Urinary bladder (tissue), 4 donors: ENCODE measurements around the gene TMEM141. TPM values are rescaled to one million over a fixed set of nuclear protein-coding genes. Genes with fewer than 3 reads are reported as not detected.
"Not testable (repeated sequence)": the region's sequence is repeated elsewhere in the genome, so short reads cannot be mapped to it uniquely, and the experiment has no call there.

ENCODE experiments used
- DNase-seq: peaks from one replicate; pipeline ENCODE4 v3.0.0-alpha.2; 2015; ENCODE audit errors: extremely low spot score
- H3K27ac ChIP-seq: one replicate; pipeline ENCODE4 v1.5.1; 2013; ENCODE audit warnings: low read depth, mild to moderate bottlenecking, moderate library complexity
- H3K36me3 ChIP-seq: one replicate; pipeline ENCODE4 v1.6.1; 2013; ENCODE audit warnings: mild to moderate bottlenecking, moderate library complexity; ENCODE audit not compliant: insufficient read depth
- H3K4me1 ChIP-seq: one replicate; pipeline ENCODE4 v1.6.1; 2013; ENCODE audit warnings: mild to moderate bottlenecking, moderate library complexity; ENCODE audit not compliant: insufficient read depth
- H3K4me3 ChIP-seq: one replicate; pipeline ENCODE4 v1.5.1; 2013; ENCODE audit warnings: low read depth, low read length
- WGBS: extraction: QIAGEN DNeasy Blood & Tissue Kit; methylation state at CpG from one replicate; pipeline ENCODE4 v1.1.7; 2013; 5-methylcytosine and 5-hydroxymethylcytosine counted together
- polyA plus RNA-seq: library from polyadenylated mRNA; stranded (reverse); fragments of 200-250 nt; gene quantifications from one replicate; pipeline ENCODE4 v1.2.3, GENCODE V29; 2013
- total RNA-seq: library from RNA; depleted of rRNA; stranded (reverse); fragments of >200 nt; gene quantifications from one replicate; pipeline ENCODE4 v1.2.3, GENCODE V29; 2014
- donor health status: healthy with polysubstance abuse.
- donor health status: healthy.

Gene TMEM141
- total and polyA plus RNA-seq, 2 donors: 29.4 to 83.2 TPM

DNA sequence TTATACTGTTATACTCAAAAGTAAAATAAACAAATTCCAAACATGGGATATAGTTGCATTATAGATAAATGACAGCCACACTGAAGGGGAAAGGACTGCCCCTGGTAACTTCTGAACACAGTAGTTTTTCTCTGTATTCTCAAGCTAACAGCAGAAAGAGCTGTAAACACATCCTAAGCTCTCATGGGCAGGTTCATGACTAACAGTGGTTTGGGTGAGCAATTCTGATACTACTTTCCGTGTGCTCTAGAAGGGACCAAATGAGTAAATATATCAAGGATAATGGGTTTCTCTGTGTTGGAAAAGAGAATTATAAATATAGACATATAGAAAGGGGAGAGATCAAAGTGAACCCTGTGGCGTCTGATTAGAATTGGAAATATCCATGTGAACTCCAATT is 40.6 kb upstream of the TMEM141 start:
- Histone ChIP-seq H3K36me3 (no peaks in the 10 kb centered on the region), H3K4me3 (no peak overlapping the region), H3K4me1 (no peaks in the 10 kb centered on the region), H3K27ac (no peak overlapping the region)
- WGBS: 39% methylated on average over 2 of the region's 2 CpGs
- no peak for DNase-seq

DNA sequence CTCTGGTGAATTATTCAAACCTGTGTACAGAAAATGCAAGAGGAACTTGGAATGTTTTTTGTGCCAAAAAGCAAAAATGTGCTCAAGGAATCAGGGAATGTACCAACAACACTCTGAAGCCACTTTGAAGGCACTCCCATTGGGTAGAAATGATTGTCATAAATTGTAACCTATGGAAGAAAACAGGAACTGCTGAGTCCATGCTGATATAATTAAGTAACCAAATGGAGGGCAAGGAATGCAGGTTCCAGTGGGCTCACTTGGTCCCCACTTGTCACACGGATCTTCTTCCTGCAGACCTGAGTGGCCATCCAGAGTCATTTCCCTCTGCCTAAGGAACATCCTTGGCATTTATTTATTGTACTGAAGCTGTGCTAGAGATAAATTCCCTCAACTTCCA is 39.9 kb upstream of the TMEM141 start:
- WGBS: 82% methylated on average over 1 of the region's 1 CpG
- H3K27ac ChIP-seq: no peak overlapping the region
- H3K4me1 ChIP-seq: no peaks in the 10 kb centered on the region
- DNase-seq: no peak
- H3K4me3 ChIP-seq: no peak overlapping the region
- H3K36me3 ChIP-seq: no peaks in the 10 kb centered on the region

DNA sequence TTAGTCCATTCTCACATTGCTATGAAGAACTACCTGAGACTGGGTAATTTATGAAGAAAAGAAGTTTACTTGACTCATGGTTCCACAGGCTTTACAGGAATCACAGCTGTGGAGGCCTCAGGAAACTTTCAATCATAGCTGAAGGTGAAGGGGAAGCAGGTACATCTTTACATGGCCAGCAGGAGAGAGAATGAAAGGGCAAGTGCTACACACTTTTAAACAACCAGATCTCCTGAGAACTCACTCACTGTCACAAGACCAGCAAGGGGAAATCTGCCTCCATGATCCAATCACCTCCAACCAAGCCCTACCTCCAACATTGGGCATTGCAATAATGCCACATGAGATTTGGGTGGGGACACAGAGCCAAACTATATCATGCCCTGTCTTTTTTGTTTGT is 39.3 kb upstream of the TMEM141 start:
- H3K4me1 ChIP-seq: no peaks in the 10 kb centered on the region
- H3K27ac ChIP-seq: no peak overlapping the region
- DNase-seq: no peak
- no peak overlapping the region for H3K4me3 ChIP-seq
- H3K36me3 ChIP-seq: no peaks in the 10 kb centered on the region

DNA sequence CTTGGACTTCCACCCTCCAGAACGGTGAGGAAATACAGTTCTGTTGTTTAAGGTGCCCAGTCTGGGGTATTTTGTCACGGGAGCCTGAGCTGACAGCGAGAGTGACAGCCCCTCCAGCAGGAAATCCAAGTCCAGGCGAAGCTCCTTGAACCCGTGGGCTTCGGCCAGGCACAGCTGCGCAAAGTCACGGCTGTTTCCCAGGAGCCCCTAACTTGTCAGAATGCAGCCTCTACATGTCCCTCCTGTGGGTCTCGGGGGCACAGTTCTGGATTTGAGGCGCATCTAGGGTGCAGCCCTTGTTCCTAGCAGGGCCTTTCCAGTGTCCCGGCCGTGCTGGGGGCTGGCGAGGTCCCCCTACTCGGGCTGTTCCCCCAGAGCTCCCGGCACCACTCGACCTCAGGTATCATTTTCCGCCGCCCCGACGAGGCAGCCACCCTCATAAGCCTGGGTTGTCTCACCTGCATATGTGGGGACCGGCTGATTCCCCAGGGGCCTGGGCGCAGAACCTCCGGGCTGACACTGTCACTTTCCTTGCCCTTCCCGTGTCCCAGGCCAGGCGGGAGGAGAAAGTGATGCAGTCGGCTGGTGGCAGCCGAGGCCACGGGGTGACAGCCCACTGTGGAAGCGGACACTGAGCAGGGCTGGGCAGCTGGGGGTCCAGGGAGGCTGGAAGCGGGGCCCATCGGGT is 37.6 kb upstream of the TMEM141 start:
- no peaks in the 10 kb centered on the region for H3K4me1 ChIP-seq
- WGBS: 87% methylated on average over 31 of the region's 31 CpGs
- no peaks in the 10 kb centered on the region for H3K36me3 ChIP-seq
- H3K4me3 ChIP-seq: no peak overlapping the region
- DNase-seq: no peak
- no peak overlapping the region for H3K27ac ChIP-seq

DNA sequence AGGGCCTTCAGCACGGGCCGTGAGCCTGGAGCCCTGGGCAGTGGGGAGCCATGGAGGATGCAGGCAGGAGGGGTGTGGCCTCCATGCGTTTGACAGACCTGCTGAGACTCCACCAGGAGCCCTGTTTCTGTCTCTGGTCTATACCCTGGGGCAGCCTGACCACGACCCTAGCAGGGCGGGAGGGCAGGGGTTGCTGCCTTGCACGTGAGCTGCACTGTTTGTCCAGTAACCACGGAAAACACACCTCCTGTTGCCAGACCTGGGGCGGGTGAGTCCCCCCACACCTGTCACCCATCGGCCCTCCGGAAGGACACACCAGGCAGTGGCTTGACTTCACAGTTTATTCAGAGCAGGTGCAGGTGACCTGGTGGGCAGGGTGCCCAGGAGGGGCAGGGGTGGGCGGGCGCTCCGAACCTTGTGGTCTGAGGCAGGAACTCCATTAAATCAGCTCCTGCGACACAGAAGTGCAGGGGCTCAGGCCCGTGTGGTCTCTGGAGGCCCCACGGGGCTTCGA is 37.0 kb upstream of the TMEM141 start:
- Histone ChIP-seq H3K4me3 (no peak overlapping the region), H3K4me1 (no peaks in the 10 kb centered on the region), H3K27ac (no peak overlapping the region), H3K36me3 (no peaks in the 10 kb centered on the region)
- DNase-seq: no peak
- 76% methylated on average over 17 of the region's 17 CpGs for WGBS

DNA sequence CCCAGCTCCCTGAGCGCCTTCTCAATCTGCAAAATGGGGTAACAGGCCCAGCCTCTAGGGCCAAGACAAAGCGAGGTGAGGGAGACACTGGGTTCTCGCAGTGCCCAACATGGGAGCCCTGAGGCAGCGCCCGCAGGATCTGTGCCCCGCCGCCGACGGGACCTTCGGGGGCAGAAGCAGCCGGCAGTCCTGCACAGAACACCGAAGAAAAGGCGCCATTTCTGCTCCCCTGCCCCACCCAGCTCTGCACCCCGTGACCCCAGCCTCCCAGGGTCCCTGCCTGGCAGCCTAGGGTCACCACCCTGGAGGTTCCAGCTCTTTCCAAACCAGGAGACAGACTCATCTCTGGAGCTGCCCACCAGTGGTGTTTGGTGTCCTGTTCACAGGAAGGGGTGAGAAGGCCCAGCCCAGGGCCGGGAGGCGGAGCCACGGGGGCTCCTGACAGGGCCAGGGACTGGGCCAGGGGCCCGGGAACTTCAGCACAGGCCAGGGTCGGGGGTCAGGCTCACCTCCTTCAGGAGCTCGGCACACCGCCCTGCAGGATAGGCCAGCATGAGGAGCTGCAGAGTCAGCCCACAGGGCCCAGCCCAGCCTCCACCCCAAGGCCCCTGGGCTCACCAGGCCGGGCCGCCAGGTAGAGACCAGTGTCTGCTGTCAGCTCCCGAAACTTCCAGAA is 36.4 kb upstream of the TMEM141 start:
- H3K4me3 ChIP-seq: no peak overlapping the region
- no peak overlapping the region for H3K27ac ChIP-seq
- H3K4me1 ChIP-seq: no peaks in the 10 kb centered on the region
- WGBS: 74% methylated on average over 24 of the region's 24 CpGs
- no peaks in the 10 kb centered on the region for H3K36me3 ChIP-seq
- no peak for DNase-seq

DNA sequence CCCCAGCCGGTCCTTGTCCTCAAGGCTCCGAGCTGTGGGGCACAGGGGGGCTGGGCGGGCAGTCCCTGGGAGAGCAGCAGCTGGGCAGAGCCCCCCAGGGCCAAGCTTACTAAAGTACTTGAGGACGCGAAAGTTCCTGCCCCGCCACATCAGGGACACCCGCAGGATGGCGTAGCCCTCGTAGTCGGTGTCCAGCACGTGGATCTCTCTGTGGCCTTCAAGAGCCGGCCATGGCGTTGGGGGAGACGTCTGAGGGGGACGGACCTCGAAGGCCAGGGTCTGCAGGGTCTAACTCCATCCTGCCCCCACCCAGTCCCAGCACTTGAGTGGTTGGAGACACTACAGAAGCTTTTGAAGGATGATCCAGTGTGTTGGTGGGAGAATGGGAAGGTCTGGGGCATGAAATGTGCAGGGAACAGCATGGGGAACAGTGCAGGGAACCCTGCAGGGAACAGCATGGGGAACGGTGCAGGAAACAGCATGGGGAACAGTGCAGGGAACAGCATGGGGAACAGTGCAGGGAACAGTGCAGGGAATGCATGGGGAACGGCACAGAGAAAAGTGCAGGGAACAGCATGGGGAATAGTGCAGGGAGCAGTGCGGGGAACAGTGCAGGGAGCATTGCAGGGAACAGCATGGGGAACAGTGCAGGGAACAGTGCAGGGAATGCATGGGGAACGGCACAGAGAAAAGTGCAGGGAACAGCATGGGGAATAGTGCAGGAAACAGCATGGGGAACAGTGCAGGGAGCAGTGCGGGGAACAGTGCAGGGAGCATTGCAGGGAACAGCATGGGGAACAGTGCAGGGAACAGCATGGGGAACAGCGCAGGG is 35.6 kb upstream of the TMEM141 start:
- not testable (repeated sequence) for DNase-seq, H3K27ac ChIP-seq, H3K4me1 ChIP-seq, H3K4me3 ChIP-seq, H3K36me3 ChIP-seq
- WGBS: 88% methylated on average over 22 of the region's 22 CpGs

DNA sequence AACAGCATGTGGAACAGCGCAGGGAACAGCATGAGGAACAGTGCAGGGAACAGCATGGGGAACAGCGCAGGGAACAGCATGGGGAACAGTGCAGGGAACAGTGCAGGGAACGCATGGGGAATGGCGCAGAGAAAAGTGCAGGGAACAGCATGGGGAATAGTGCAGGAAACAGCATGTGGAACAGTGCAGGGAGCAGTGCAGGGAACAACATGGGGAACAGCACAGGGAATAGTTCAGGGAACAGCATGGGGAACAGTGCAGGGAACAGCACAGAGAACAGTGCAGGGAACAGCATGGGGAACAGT is 35.1 kb upstream of the TMEM141 start:
- 97% methylated on average over 4 of the region's 4 CpGs for WGBS
- Histone ChIP-seq H3K4me3 (no peak overlapping the region), H3K4me1 (no peaks in the 10 kb centered on the region), H3K27ac (no peak overlapping the region), H3K36me3 (no peaks in the 10 kb centered on the region)
- DNase-seq: no peak

DNA sequence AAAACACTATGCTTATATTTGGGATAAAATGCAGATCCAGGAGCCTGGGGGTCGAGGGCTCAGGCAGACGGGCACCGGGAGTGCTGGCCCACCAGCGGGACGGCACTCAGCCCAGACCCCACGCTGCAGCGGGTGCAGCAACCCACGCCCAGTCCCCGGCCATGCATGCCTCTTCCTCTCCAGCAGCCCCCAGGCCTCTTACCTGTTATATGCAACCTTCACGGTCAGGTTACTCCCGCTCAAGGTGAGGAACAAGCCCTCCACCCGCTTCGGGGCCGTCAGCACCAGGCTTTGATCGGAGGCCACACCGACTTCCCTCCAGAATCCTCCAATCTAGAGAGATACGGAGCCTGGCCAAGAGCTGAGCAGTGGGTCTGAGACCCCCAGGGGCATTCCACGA is 34.3 kb upstream of the TMEM141 start:
- no peaks in the 10 kb centered on the region for H3K36me3 ChIP-seq
- H3K27ac ChIP-seq: no peak overlapping the region
- no peak overlapping the region for H3K4me3 ChIP-seq
- no peaks in the 10 kb centered on the region for H3K4me1 ChIP-seq
- WGBS: 90% methylated on average over 18 of the region's 18 CpGs
- DNase-seq: no peak

DNA sequence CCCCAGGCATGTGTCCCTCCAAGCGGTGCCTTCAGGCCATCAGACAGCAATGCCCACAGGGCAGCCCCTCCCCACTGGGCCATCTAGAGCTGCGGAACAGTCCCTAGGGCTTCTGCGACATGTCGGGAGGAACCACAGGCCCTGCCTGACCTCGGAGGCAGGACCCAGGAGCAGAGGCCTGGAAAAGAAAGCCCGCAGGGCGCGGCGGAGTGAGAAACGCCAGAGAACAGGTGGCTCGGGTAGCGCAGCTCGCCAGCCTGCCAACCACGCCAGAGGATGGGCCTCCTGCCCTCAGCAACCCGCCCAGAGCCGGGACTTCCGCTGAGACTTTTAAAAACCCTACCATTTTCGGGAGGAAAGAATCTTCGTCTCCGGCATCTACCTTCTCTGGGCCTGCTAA is 33.8 kb upstream of the TMEM141 start:
- H3K27ac ChIP-seq: no peak overlapping the region
- no peak overlapping the region for H3K4me3 ChIP-seq
- no peaks in the 10 kb centered on the region for H3K4me1 ChIP-seq
- 91% methylated on average over 20 of the region's 20 CpGs for WGBS
- no peak for DNase-seq
- H3K36me3 ChIP-seq: no peaks in the 10 kb centered on the region

DNA sequence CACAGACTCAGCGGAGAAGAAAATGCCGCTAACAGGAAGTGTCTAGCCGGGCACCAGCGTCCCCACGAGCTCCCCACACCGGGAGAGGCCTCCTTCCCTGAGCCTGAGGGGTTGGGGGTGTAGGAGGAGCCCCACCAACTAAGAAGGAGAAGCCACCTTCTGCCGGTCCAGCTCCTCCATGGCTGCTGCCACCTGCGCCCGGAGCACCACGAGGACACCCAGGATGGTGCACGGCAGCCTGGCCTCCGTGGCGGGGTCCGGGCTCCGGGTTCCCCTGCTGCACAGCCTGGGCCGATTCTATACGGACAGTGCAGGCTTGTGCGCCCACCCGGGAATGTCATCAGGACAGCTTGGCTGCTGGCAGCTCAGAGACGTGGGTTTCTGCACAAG is 33.4 kb upstream of the TMEM141 start:
- Histone ChIP-seq H3K36me3 (no peaks in the 10 kb centered on the region), H3K4me3 (no peak overlapping the region), H3K4me1 (no peaks in the 10 kb centered on the region), H3K27ac (no peak overlapping the region)
- no peak for DNase-seq
- 82% methylated on average over 20 of the region's 20 CpGs for WGBS

DNA sequence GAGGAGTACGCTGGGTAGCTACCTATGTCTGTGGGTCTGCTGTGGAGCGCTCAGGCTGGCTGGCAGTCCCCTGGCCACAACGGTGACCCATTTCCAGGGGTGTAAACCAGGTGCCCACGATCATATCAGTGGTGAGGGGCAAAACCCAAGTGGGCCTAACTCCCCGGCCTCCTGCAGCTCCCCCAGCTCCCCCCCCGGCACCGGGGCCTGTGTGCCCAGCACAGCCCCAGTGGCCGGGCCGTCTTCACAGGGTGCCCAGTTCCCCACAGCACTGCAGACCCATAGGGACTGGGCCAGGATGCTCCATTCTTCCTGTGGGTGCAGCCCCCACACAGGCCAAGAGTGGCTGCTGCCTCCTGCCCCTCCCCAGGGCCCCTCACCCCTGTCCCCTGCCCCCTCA is 32.1 kb upstream of the TMEM141 start:
- Histone ChIP-seq H3K27ac (no peak overlapping the region), H3K4me1 (peaks cover 1% of the 10 kb centered on the region), H3K4me3 (no peak overlapping the region), H3K36me3 (no peaks in the 10 kb centered on the region)
- DNase-seq: no peak
- WGBS: 80% methylated on average over 9 of the region's 9 CpGs

DNA sequence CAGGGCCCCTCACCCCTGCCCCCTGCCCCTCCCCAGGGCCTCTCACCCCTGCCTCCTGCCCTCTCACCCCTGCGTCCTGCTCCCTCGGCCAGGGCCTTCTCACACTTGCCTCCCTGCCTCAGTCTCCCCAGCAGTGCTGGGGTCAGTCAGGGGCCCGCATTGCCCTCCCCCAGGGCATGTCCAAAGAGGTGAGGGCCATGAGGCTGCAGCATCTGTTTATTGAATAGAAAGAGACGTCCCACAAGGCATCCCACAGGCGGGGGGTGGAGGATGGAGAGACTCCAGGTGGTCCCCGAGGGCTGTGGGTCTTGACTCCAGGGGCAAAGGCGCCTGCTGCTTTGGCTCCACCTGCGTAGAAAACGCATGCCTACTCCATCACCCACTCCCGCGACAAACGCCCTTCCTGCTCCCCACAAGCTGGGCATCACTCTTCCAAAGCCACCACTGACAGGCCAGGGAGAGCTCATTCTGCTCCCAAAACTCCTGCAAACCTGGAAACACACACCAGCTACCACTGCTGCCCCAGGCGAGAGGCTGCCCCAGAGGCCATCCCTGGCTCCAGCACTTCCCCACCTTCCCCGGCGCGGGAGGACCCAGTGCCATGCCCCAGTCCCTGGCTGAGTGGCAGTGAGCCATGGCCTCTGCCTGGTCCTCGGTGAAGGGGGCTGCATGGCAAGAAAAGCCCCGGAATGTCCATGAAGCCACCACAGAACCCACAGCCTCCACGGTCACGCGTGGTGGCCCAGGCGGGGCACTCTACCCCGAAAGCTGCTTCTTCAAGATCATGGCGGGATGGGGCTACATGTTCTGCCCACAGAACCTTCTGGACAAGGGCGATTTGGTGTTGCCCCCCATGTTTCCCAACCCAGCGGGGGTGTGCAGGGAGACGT is 31.5 kb upstream of the TMEM141 start:
- peaks cover 1% of the 10 kb centered on the region for H3K4me1 ChIP-seq
- H3K36me3 ChIP-seq: no peaks in the 10 kb centered on the region
- no peak overlapping the region for H3K4me3 ChIP-seq
- WGBS: 86% methylated on average over 27 of the region's 27 CpGs
- no peak overlapping the region for H3K27ac ChIP-seq
- no peak for DNase-seq
